Raji (cell line): ENCODE measurements around the gene KDM7A.

ENCODE experiments used
- POLR2A ChIP-seq: IDR thresholded peaks from 2 replicates; pipeline ENCODE4 v1.6.1; 2011; ENCODE audit warnings: low read depth, low read length, control low read depth; ENCODE audit not compliant: insufficient read depth

Gene KDM7A

GRCh38 chr7:140142031-140142430, 34.8 kb downstream of the KDM7A start:
- no peak for TF ChIP-seq POLR2A

GRCh38 chr7:140141256-140141655, 35.5 kb downstream of the KDM7A start:
- no peak for TF ChIP-seq POLR2A

- TF ChIP-seq POLR2A: no peak
Measured at GRCh38 chr7:140137078-140137477, 39.7 kb downstream of the KDM7A start.

GRCh38 chr7:140136073-140136472, 40.7 kb downstream of the KDM7A start:
- no peak for TF ChIP-seq POLR2A

- TF ChIP-seq POLR2A: no peak
Measured at GRCh38 chr7:140134039-140134438, 42.7 kb downstream of the KDM7A start.

- no peak for TF ChIP-seq POLR2A
Measured at GRCh38 chr7:140127360-140128127, 49.2 kb downstream of the KDM7A start.

- TF ChIP-seq POLR2A: no peak
Measured at GRCh38 chr7:140126435-140127034, 50.2 kb downstream of the KDM7A start.

GRCh38 chr7:140122965-140123364, 53.8 kb downstream of the KDM7A start:
- no peak for TF ChIP-seq POLR2A

GRCh38 chr7:140121326-140121725, 55.5 kb downstream of the KDM7A start:
- no peak for TF ChIP-seq POLR2A

GRCh38 chr7:140096459-140096858, 80.3 kb downstream of the KDM7A start:
- no peak for TF ChIP-seq POLR2A

GRCh38 chr7:140093375-140093774, 83.4 kb downstream of the KDM7A start:
- TF ChIP-seq POLR2A: no peak

GRCh38 chr7:140085447-140085846, 91.3 kb downstream of the KDM7A start:
- no peak for TF ChIP-seq POLR2A

- no peak for TF ChIP-seq POLR2A
Measured at GRCh38 chr7:140084972-140085371, 91.8 kb downstream of the KDM7A start.

GRCh38 chr7:140084142-140084655, 92.6 kb downstream of the KDM7A start:
- no peak for TF ChIP-seq POLR2A

- no peak for TF ChIP-seq POLR2A
Measured at GRCh38 chr7:140082770-140083169, 94.0 kb downstream of the KDM7A start.

GRCh38 chr7:140081774-140082425, 94.9 kb downstream of the KDM7A start:
- no peak for TF ChIP-seq POLR2A

GRCh38 chr7:140080919-140081318, 95.9 kb downstream of the KDM7A start:
- no peak for TF ChIP-seq POLR2A

GRCh38 chr7:140079121-140079536, 97.7 kb downstream of the KDM7A start:
- TF ChIP-seq POLR2A: no peak
